H4 (cell line): ENCODE data around the gene TMEM150C. TPM values are rescaled to one million over a fixed set of nuclear protein-coding genes. Genes with fewer than 3 reads are reported as not detected.

ENCODE experiments used
- DNase-seq: peaks from one replicate; pipeline ENCODE4 v3.0.0-alpha.2; 2015; ENCODE audit warnings: low spot score
- total RNA-seq: library from RNA; depleted of rRNA; stranded (reverse); fragments of >200 nt; shearing (Covaris generic); gene quantifications from 2 replicates; pipeline ENCODE4 v1.2.3, GENCODE V29; 2014; rRNA removed

Gene TMEM150C
- total RNA-seq: 4.1 and 6.3 TPM in 2 replicates

DNA sequence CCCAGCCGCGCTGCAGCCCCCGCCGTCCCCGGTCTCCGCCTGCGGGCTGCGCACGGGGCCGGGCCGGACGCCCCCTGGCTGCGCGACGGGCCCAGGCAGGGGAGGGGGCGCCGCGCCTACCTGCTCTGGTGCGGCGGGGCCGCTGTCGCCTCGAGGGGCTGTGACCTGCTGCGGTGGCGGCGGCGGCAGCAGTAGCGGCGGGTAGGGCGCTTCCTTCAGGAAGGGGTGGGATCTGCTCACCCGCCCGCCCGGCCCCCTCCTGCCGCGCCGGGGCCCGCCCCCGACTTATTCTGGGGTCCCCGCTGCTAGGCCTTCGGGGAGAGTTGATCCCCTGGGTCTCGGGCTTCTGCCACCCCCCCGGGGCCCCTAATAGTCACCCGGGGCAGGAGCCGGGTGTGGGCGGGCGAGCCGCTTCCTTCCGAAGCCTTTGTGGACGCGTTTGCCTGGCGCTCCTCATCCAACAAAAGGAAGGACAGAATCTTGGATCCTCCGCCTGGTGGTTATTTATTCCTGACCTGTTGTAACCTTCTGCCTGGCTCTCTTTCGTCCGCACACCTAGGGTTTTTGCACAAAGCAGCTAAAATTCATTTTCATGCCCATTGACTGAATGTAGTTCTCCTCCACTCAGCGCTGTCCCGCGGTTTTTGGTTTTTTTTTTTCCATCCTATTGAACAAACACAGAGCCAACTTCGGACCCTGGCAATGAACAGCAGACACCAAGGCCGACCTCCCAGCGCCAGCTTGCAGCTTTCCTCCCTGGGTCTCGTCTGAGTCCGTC lies at the start of gene TMEM150C:
TSS of gene TMEM150C (minus strand) at position 203 of the 778 bp plus-strand sequence. CDS start 57,331 bp downstream, outside the sequence.
- DNase-seq: peak; percentile 11

DNA sequence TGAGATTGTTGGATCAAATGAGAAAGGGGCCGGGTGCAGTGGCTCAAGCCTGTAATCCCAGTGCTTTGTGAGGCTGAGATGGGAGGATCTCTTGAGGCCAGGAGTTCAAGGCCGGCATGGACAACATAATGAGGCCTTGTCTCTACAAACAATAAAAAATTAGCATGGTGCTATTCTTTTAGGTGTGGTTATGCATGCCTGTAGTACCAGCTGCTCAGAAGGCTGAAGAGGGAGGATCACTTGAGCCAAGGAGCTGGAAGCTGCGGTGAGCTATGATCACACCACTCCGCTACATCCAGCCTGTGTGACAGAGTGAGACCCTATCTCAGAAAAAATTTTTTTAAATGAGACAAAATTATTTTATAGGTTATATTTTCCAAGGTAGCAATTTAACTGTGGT lies 49.7 kb upstream of the TMEM150C start:
- DNase-seq: no peak

DNA sequence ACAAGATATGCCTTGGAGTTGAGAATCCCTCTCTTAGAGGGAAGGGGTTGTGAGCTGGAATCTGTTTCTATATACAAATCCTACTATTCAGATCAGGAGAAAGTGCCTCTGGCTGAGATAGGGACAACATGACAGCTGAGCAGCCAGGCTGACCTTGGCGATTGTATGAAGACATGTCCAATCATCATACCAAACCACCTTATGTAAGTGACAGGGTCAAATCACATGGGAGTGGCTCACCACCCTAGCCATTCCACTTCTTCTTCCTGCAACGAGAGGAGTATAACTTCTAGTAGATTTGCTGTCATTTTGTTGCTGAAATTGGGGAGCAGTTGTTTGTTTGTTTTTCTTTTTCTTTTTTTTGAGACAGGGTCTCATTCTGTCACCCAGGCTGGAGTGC lies 48.3 kb upstream of the TMEM150C start:
- no peak for DNase-seq

DNA sequence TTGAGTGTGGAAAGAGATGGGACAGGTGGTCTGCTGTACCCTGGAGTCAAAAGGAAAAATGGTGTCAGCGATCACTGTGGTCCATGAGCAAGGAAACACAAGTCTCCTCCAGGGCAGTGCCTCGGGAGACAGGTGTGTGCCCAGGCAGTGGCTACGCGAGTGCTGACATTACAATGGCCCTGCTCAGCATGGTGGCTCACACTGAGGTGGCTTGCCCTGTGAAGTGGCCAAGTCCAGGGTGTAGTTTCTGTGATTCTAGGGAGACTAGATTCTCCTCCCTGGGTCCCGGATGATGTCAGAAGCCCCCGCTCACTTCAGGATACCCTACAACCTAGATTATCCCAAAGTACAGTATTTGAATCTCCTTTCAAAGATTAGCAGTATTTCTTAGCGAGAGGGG lies 44.8 kb upstream of the TMEM150C start:
- no peak for DNase-seq

DNA sequence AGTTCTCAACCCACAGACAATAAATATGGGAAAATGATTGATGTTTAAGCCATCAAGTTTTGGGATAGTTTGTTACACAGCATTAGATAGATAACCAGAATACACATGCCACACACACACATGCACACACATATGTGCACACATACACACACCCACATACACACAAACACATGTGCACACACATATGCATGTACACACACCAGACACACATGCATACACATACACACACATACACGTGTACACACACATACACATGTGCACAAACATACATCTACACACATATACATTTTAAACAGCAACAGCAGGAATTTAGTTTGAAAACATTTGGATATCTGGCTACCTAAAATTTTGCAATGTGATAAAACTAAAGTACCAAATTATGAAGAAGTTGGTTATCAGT lies 42.7 kb upstream of the TMEM150C start:
- DNase-seq: no peak

DNA sequence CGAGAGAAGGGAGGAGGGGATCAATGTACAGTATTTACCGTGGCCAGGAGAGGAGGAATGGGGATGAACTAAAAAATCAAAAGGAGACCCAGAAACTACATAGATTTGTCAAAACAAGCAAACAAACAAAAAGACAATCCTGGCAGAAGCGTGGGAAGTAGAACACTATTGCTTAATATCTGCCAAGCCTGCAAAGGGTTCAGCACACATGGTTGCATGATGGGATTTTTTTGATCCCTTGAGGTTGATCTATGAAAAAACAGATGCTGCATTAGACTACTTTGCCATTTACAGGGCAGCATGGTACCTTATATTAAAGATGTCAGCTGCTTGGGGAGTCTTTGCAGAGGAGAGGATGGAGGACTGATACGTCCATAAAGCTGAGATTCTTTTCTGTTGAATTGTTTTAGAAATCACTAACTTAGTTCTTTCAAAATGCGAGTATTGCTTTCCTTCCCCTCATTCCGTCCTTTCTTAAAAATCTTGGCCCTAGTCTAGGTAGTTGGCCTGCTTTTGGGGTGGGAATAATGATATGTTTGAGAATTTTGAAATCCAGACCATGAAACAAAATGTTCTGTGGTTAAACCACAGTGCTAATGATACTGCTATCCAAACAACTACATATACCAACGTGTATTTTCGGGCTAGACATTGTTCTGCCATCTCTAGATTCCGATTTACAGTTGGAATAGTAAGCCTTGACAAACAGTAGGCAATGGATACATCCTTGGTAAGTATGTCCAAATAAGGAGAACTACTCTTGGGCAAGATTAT lies 39.6 kb upstream of the TMEM150C start:
- DNase-seq: no peak

DNA sequence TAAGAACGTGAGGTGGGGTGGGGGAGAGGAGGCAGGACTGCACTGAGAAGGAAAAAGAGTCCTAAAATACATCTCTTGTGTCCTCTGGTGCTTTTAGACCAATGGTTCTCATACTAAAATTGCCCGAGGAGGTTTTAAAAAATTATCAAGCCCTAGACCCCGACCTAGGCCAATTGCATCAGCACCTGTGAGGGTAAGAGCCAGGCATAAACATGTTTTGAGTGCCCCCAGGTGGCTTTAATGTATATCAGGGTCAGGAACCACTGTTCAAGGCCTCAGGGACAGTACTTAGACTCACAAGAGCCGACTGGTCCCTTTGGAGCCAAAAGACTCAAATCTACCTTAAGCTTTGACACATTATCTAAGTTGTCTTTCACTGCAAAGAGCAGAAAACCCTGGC lies 37.5 kb upstream of the TMEM150C start:
- no peak for DNase-seq

DNA sequence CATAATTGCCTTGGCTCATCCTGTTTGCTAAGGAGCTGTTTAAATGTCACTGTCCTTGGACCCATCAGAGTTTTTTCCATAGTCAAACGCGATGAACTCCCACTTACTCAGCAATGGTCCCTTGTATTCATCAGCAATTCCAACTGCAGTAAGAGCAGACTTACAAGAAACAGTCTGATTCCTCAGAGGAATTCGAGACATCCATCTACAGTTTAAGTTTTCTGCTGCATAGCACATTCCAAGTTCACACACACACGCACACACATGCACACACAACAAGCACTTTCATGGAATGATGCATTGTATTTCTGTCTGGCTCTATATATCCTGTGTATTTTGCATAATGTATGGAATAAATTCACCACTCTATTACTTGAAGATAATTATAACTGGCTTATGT lies 32.7 kb upstream of the TMEM150C start:
- no peak for DNase-seq

DNA sequence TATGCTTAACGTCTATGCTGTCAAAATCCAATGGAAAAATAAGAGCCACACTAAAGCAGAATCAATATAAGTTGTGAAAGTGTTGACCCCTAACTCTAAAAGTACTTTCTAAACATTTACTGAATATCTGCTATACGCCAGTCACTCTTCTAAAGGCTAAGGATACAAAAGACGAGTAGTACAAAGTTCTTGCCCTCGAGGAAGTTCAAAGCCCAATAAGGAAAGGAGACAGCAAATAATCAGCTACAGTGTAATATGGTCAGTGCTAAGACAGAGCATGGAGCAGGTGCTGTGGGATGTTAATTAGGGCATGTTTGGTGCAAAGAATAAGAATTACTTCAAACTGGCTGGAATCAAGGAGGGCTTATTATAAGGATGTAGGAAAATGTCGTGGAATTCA lies 31.6 kb upstream of the TMEM150C start:
- no peak for DNase-seq

DNA sequence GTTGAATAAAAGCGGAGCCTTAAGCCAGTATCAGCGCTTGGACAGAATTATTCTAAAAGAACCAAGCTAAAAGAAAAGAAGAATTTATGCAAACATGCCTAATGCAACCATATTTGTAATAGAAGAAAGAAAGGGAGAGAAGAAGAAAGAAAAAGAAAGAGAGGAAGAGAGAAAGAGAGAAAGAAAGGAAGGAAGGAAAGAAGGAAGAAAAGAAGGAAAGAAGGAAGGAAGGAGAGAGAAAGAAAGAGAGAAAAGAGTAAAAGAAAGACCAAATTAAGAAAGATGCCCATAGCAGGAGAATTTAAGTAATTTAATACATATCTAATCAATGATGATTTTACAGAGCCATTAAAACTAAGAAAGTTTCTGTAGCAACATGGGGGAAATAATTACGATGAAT lies 30.9 kb upstream of the TMEM150C start:
- no peak for DNase-seq

DNA sequence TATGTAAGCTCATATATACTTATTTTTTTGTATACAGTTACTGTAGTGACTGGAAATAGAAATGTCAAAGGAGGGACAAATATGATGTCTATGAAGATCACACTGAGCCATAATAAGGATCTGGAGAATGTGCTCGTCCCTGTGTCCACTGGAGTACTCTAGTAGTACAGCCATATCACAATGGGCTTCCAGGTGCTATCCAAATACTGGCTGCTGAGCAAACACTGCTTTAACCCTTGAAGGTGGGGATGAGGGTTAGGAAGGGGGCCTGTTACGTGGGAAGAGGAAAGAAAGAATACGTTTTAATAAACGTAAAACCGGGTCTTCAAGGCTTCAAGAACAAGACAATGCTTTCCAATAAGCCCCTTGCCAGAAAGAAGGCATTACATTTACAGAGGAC lies 29.8 kb upstream of the TMEM150C start:
- no peak for DNase-seq

DNA sequence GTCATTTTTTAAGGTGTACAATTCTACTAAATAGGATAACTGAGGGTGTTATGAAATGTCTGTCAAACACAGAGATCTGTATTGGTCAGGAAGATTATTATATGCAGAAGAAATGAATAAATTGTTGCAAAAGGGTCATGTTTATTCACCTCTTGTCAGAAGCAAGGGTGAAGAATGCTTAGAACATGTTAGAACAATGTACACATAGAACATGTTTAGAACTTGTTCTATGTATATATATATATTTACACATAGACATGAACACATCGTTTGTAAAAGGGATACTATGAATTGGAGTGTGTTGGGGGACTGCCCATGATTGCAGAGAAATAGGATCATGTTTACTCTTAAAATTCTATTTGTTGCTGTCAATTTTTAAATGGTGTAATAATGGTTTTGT lies 28.0 kb upstream of the TMEM150C start:
- DNase-seq: no peak

DNA sequence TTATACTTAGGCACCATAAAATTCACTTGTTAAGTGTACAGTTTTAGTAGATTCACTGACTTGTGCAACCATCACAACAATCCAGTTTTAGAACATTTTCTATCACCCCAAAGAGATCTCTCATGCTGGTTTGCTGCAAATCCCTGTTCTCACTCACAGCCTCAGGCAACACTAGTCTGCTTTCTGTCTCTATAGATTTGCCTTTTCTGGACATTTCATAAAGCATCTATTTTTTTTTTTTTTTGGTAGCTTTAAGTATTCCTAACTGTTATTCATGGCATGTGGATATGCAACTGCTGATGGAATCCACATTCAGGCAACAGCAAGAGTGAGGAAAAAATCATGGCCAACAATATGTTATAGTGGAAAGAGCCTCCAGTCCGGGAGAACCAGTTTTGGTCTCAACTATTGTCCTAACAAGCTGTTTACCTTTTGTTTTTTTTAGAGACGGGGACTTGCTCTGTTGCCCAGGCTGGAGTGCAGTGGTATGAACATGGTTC lies 27.0 kb upstream of the TMEM150C start:
- DNase-seq: no peak

DNA sequence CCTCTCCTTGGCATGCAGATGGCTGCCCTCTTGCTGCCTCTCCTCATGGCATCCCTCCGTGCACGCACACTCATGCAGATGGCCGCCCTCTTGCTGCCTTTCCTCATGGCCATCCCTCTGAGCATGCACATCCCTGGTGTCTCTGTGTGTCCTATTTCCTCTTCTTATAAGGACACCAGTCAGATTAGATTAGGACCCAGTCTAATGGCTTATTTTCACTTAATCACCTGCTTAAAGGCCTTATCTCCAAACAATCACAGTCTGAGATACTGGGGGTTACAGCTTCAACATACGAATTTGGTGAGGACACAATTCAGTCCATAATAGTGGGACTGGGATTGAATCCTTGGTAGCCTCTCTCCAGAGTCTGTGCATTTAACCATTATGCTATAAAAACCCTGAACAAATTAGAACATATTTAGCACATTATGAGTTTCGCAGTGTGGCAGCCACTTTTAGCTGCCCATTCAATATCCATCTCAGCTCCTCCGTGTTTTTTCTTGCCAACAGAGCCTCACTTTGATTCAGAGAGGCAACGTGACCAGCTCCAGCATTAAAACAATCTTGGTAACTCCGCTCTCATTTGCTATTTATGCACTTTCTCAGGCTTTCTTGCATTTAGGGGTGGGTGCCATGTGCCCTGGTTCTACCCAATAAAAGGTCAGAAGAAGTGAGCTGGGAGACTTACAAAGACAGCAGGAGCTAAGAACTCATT lies 26.2 kb upstream of the TMEM150C start:
- no peak for DNase-seq

DNA sequence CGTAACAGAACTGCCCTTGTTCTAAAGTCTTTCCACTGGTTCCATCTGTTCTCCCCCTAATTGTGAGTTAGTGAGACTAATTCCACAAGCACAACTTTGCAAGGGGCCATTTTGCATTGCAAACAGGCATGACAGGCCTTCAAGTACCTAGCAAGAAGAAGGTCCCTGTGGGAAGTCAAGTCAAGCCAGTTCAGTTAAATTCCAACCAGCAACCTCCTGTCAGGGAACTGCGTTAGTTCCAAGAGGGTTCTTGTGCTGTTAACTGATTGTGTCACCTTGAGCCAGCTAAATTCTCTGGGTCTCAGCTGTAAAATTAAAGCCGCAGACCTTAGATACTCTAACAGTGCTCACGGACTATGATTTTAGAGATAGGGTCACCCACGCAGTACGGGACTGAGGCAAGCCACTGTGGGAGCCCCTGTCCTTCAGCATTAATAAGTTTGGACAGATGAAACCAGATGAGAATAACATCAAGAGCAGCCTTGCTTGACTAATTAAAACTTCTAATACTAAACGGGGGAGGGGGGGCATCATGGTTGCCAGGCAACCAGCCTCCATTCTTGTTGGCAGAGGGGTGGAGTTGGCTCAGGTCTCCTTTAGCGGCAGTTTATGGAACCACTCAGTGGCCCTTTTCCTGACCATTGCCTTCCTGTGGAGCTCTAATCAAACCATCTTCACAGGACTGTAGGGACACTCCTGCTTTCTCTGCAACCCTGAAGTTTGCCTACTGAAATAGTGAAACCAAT lies 24.1 kb upstream of the TMEM150C start:
- no peak for DNase-seq

DNA sequence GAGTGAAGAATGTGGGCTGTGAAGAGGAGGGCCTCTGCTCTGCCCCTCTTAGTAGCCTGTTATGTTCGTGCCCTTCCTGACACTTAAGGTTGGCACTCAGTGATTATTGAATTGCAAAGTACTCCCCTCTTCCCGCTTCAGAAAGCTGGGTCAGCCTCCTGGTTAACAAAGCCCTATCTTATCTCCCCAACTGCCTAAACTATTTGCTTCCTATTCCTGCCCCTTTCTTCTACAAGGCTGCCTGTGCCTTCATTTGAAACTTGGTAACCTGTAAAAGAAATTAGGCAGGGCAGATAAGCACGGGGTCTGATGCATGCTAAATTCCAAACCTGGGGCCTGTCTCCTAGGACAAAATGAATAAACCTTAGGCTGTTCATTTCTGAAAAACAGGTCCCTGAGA lies 23.1 kb upstream of the TMEM150C start:
- DNase-seq: no peak

DNA sequence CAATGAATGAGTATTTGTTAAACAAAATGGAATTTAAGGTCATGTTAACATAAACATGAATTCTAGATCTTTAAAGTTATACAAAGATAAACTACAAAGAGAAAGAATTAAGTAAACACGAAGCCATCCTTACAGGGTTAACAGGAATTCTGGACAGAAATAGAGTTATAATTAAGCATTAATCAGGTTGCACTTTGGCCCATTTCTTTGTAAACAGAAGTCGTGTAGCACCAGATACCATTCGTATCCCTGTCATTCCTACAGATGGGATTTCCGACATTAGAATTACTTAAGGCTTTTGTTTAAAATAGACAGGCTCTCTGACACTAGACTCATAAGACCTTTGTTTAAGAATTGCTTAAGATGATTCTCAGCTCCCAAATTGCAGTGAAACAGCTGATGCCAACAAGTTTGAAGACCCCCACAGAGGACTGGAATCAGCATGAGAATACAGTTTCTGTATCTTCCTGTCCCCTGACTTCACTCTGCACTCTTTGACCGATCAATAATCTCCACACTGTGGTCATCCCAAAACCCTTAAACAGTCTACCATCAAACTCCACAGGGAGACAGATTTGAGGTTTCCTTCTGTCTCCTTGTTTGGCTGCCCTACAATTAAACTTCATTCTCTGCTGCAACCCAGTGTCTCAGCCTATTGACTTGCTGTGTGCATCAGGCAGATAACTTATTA lies 22.3 kb upstream of the TMEM150C start:
- no peak for DNase-seq

DNA sequence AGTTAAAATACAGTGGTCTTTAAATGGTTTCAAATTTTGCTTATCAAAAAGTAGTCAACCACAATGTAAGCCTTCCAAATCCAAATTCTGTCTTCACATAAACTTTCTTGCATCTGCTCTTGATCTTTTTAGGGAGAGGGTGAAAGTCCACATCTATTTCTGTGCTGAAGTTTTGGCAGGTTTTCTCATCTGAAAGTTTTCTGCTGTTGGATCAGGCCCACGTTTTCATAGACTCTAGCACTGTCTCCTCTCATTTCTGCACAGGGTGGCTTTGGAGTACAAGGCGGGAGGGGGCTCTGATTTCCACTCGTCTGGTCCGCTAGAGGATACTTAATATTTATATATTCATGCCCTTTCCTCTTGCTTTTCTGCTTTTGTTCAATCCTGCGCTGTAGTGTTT lies 18.1 kb upstream of the TMEM150C start:
- DNase-seq: no peak

DNA sequence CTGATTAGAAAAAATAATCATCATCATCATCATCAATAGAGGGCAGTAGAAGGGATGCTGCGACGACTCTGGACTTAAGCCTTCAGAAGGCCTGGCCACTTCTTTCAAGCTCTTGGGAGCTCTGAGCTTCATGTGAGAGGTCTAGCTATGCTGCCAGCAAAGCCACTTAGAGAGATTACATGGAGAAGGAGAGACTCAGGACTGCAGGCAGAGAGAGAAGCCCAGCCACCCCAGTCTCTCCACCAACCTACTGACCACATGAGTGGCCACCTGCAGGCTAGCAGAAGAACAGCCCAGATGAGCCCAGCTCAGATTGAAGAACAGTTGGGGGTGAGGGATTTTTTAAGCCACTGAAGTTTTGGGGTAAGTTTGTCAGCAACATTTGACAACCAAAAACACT lies 17.1 kb upstream of the TMEM150C start:
- peak; percentile 10 for DNase-seq

DNA sequence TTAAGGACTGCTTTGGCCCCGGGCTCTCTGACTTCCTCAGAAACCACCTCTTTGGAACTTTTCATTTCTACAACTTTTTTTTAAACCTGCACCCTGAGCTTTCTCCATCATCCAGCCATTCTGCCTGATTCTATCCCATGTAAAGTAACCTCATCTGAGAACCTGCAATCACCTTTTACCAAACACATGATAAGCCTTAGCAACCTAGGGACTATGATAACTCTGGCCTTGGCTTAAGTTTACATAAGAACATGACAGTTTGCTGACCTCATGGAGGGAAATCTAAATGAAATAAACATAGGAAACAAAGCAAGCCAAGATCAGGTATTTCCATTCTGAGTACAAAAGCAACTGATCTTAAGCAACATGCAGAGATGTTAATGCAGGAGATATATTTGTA lies 15.7 kb upstream of the TMEM150C start:
- no peak for DNase-seq

DNA sequence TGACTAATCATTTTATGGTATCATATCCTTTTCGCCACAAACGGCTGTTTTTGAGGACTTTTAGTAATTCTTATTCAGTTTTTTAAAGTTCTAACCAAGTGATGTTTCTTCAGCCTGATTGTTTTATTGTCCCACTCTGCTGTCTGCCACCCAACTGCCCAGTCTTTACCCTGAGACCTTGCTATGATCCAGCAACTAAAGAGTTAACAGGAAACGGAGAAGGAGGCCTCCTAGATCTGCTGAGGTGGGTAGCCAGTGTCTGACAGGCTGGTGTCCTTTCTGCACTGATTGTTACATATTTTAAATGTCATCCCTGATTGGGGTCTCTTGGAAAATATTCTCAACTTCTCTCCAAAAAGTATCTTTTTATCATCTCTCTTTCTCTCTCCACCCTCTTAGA lies 7.9 kb upstream of the TMEM150C start:
- DNase-seq: no peak
